Parathyroid adenoma (tissue), 2 donors: ENCODE results near the gene ARHGEF19.

Experiments
- H2AFZ ChIP-seq: fragments of 300-600 bp; sonication (generic); one replicate; pipeline ENCODE4 v1.7.0; 2017; ENCODE audit warnings: antibody characterized with exemption, mild to moderate bottlenecking
- H3K27ac ChIP-seq: fragments of 300-600 bp; sonication (generic); one replicate; pipeline ENCODE4 v1.7.0; 2017
- H3K27me3 ChIP-seq: fragments of 300-600 bp; sonication (generic); one replicate; pipeline ENCODE4 v1.7.0; 2017; ENCODE audit warnings: low read length; ENCODE audit not compliant: control insufficient read depth, insufficient read depth
- H3K36me3 ChIP-seq: fragments of 300-600 bp; sonication (generic); one replicate; pipeline ENCODE4 v1.7.0; 2017; ENCODE audit warnings: low read length; ENCODE audit not compliant: control insufficient read depth, insufficient read depth
- H3K4me1 ChIP-seq: fragments of 300-600 bp; sonication (generic); one replicate; pipeline ENCODE4 v1.7.0; 2017; ENCODE audit warnings: control low read depth
- H3K4me2 ChIP-seq: fragments of 300-600 bp; sonication (generic); one replicate; pipeline ENCODE4 v1.7.0; 2017; ENCODE audit warnings: low read length
- H3K4me3 ChIP-seq: fragments of 300-600 bp; sonication (generic); one replicate; pipeline ENCODE4 v1.7.0; 2017; ENCODE audit warnings: low read depth, low read length
- H3K79me2 ChIP-seq: fragments of 300-600 bp; sonication (generic); one replicate; pipeline ENCODE4 v1.7.0; 2017; ENCODE audit warnings: control low read depth
- H3K9ac ChIP-seq: fragments of 300-600 bp; sonication (generic); one replicate; pipeline ENCODE4 v1.7.0; 2017; ENCODE audit warnings: mild to moderate bottlenecking
- H3K9me3 ChIP-seq: fragments of 300-600 bp; sonication (generic); one replicate; pipeline ENCODE4 v1.7.0; 2017; ENCODE audit warnings: low read length; ENCODE audit not compliant: control insufficient read depth
- TF ChIP-seq, protein P1 (sequence below): fragments of 300-600 bp; sonication (generic); IDR thresholded peaks from one replicate; pipeline ENCODE4 v1.7.0; 2017; ENCODE audit warnings: antibody characterized with exemption, mild to moderate bottlenecking
- donor health status: primary hyperparathyroidism.

The ARHGEF19 gene

GRCh38 chr1:16239972-16240491, 27.6 kb upstream of the ARHGEF19 start:
- Histone ChIP-seq H2AFZ (no peak overlapping the region), H3K9ac (no peak overlapping the region), H3K79me2 (no peaks in the 10 kb centered on the region), H3K27me3 (no peaks in the 10 kb centered on the region), H3K4me3 (no peak overlapping the region), H3K4me1 (no peaks in the 10 kb centered on the region), H3K27ac (no peak overlapping the region), H3K36me3 (no peaks in the 10 kb centered on the region), H3K4me2 (no peak overlapping the region), H3K9me3 (no peaks in the 10 kb centered on the region)
- TF ChIP-seq, protein P1, sequence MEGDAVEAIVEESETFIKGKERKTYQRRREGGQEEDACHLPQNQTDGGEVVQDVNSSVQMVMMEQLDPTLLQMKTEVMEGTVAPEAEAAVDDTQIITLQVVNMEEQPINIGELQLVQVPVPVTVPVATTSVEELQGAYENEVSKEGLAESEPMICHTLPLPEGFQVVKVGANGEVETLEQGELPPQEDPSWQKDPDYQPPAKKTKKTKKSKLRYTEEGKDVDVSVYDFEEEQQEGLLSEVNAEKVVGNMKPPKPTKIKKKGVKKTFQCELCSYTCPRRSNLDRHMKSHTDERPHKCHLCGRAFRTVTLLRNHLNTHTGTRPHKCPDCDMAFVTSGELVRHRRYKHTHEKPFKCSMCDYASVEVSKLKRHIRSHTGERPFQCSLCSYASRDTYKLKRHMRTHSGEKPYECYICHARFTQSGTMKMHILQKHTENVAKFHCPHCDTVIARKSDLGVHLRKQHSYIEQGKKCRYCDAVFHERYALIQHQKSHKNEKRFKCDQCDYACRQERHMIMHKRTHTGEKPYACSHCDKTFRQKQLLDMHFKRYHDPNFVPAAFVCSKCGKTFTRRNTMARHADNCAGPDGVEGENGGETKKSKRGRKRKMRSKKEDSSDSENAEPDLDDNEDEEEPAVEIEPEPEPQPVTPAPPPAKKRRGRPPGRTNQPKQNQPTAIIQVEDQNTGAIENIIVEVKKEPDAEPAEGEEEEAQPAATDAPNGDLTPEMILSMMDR = no peak

- H3K4me3 ChIP-seq = peak overlapping the region; percentile 92
- H3K9me3 ChIP-seq = no peaks in the 10 kb centered on the region
- H3K27me3 ChIP-seq = no peaks in the 10 kb centered on the region
- H3K27ac ChIP-seq = peak overlapping the region; percentile 33
- H3K79me2 ChIP-seq = no peaks in the 10 kb centered on the region
- no peaks in the 10 kb centered on the region for H3K36me3 ChIP-seq
- peak overlapping the region; percentile 40 for H3K4me2 ChIP-seq
- H3K4me1 ChIP-seq = no peaks in the 10 kb centered on the region
- H2AFZ ChIP-seq = peak overlapping the region; percentile 92
- TF ChIP-seq, protein P1 = no peak
- H3K9ac ChIP-seq = no peak overlapping the region
These were observed 24.9 kb upstream of the ARHGEF19 start for GRCh38 chr1:16237343-16237830.

- no peaks in the 10 kb centered on the region for H3K79me2 ChIP-seq
- peak within 1 kb of the TSS; percentile 92 for H3K4me3 ChIP-seq
- peak within 1 kb of the TSS; percentile 59 for H3K27ac ChIP-seq
- no peaks in the 10 kb centered on the region for H3K9me3 ChIP-seq
- TF ChIP-seq, protein P1 = no peak
- H2AFZ ChIP-seq = peak within 1 kb of the TSS; percentile 92
- no peak within 1 kb of the TSS for H3K9ac ChIP-seq
- H3K4me1 ChIP-seq = no peaks in the 10 kb centered on the region
- no peaks in the 10 kb centered on the region for H3K27me3 ChIP-seq
- no peaks in the 10 kb centered on the region for H3K36me3 ChIP-seq
- peak within 1 kb of the TSS; percentile 100 for H3K4me2 ChIP-seq
These were observed 24.3 kb upstream of the ARHGEF19 start, which contains the start of gene CPLANE2 for GRCh38 chr1:16236511-16237342. TSS of gene CPLANE2 (minus strand) at chr1:16237183. CDS start at chr1:16236742, 441 bp downstream.

DNA sequence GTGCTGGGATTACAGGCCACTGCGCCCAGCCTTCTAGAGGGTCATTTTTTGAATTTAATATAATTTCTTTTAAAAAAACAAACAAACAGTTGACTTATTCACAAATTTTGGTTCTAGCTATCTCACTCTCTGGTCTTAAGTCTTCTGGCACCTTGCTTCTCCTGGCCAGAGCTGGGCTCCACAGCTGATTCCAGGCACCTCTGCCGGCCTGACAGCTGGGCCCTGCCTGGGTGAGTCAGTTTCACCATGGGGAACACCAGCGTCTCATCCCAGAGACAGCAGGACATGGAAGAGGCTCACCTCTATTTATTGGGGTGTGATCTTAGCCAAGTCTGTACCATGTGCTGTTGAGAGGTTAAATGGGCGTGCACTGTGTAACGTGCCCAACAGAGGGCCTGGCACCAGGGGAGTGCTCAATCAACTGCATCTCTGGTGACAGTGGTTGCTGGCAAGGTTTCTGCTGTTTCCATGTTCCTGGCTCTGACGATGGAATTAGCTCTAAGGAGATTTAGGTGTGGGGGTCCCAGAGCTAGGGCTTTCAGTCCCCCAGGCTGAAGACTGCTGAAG, 23.6 kb upstream of the ARHGEF19 start:
- TF ChIP-seq, protein P1 = peak; percentile 6
- Histone ChIP-seq H2AFZ (peak overlapping the region; percentile 92), H3K9ac (no peak overlapping the region)

More for the DNA sequence above, 23.6 kb upstream of the ARHGEF19 start:
- H3K9me3 ChIP-seq = no peaks in the 10 kb centered on the region
- no peaks in the 10 kb centered on the region for H3K27me3 ChIP-seq
- peak overlapping the region; percentile 59 for H3K27ac ChIP-seq
- H3K4me1 ChIP-seq = no peaks in the 10 kb centered on the region
- peak overlapping the region; percentile 92 for H3K4me3 ChIP-seq
- no peaks in the 10 kb centered on the region for H3K36me3 ChIP-seq
- H3K79me2 ChIP-seq = no peaks in the 10 kb centered on the region
- H3K4me2 ChIP-seq = peak overlapping the region; percentile 100
